ENCODE data around the gene PRM3. TPM values are rescaled to one million over a fixed set of nuclear protein-coding genes. Genes with fewer than 3 reads are reported as not detected.

The PRM3 gene
- total RNA-seq, 2 experiments from 2014 or later, result not detected

DNA sequence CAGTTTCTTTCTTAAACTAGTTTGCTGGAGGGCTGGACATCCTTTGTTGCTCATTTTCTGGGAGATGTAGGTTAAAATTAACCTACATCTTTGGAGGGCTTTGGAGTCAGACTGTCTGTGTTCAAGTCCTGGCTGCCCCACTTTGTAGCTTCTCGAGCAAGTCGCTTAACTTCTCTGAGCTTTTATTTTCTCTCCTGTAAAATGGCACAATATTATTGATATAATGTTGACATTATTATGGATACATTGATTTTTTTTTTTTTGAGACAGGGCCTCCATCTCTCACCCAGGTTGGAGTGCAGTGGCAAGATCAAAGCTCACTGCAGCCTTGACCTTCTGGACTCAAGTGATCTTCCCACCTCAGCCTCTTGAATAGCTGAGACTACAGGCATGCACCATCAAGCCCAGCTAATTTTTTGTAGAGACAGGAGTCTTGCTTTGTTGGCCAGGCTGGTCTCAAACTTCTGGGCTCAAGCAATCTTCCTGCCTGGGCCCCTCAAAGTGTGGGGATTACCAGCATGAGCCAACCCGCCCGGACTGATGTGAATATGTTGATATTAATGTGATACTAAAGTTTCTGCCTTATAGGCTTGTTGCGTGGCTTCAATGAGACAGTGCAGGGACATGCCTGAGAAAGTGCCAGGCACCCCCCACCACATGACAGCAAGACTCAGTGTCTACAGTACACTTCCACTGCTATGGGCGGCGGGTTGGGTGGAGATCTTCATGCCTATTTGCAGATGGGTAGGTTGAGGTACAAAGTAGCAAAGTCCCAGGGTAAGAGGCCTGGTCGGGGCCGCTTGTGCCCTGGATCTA, 40.3 kb upstream of the PRM3 start:
- intact Hi-C loops (cut with micrococcal nuclease), result loop anchor here (5.0 kb wide), 1 partner anchor 39 kb away; no protein-coding TSS in a partner anchor
- H3K27me3 Mint-ChIP-seq, result no peaks in the 10 kb centered on the region
- DNase-seq, result no peak
- H3K4me3 Mint-ChIP-seq, result no peak overlapping the region
- no peaks in the 10 kb centered on the region for H3K36me3 Mint-ChIP-seq (ENCODE audit: low read depth)
- no peaks in the 10 kb centered on the region for H3K9me3 Mint-ChIP-seq
- CTCF ChIA-PET, result interaction anchor here (1.4 kb wide), 1 partner anchor 30 kb away, joined by 3 read pairs; no protein-coding TSS in a partner anchor
- ATAC-seq, result no peak
- TF ChIP-seq, protein P1, sequence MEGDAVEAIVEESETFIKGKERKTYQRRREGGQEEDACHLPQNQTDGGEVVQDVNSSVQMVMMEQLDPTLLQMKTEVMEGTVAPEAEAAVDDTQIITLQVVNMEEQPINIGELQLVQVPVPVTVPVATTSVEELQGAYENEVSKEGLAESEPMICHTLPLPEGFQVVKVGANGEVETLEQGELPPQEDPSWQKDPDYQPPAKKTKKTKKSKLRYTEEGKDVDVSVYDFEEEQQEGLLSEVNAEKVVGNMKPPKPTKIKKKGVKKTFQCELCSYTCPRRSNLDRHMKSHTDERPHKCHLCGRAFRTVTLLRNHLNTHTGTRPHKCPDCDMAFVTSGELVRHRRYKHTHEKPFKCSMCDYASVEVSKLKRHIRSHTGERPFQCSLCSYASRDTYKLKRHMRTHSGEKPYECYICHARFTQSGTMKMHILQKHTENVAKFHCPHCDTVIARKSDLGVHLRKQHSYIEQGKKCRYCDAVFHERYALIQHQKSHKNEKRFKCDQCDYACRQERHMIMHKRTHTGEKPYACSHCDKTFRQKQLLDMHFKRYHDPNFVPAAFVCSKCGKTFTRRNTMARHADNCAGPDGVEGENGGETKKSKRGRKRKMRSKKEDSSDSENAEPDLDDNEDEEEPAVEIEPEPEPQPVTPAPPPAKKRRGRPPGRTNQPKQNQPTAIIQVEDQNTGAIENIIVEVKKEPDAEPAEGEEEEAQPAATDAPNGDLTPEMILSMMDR (IDR thresholded peaks at IDR 0.05), result no peak
- POLR2A ChIA-PET, result interaction anchor here (0.6 kb wide), 1 partner anchor 1001 kb away, joined by 3 read pairs; no protein-coding TSS in a partner anchor
- no peak overlapping the region for H3K27ac Mint-ChIP-seq
- H3K4me1 Mint-ChIP-seq (ENCODE audit: low read depth), result peaks cover 42% of the 10 kb centered on the region

DNA sequence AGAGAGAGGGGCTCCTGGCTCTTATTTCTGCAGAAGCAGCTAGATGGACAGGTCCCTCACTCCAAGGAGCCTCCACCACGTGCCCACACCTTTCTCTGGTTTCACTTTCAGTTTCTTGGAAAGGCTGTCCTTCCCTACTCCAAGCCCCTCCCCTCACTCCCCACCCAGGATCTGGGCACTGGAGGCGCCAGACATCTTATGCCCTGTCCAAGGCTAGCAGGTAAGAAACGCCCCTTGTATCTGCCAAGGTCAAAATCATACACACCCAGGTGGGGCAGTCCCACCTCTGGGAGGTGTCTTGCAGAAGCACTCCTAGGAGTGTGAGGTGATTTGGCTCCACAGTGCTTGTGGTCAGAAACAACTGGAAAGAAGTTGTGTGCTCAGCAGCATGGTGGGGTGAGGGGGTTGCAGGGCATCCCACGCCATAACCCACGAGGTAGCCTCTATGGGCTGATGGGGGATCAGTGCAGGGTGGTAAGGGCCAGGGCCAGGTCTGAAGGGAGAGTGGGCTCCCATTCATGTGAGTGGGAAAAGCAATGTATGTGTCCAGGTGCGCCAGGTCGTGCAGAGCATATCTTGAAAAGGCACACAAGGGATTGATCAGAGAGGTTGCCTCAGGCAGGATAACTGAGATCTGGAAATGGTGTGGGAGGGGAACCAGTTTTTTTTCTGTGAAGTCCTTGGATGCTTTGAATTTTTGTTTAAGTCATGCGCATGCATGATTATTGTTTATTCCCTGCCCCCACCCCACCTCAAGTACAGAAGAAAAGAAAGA, 39.5 kb upstream of the PRM3 start:
- Mint-ChIP-seq H3K4me1 (ENCODE audit: low read depth) (peaks cover 44% of the 10 kb centered on the region), H3K36me3 (ENCODE audit: low read depth) (no peaks in the 10 kb centered on the region), H3K27me3 (no peaks in the 10 kb centered on the region), H3K9me3 (no peaks in the 10 kb centered on the region), H3K4me3 (no peak overlapping the region), H3K27ac (no peak overlapping the region)
- ChIA-PET CTCF (interaction anchor here (1.2 to 1.4 kb wide), 3 partner anchors 8 to 43 kb away, joined by 3 to 4 read pairs (median 3); no protein-coding TSS in a partner anchor), POLR2A (interaction anchor here (0.6 to 2.8 kb wide), 8 partner anchors 12 to 1000 kb away, joined by 3 to 19 read pairs (median 4); partner anchors contain the start of gene SOCS1)
- ATAC-seq (peak; percentile 22), DNase-seq (peak; percentile 31)
- intact Hi-C loops (cut with micrococcal nuclease), result loop anchor here (5.0 kb wide), 1 partner anchor 39 kb away; no protein-coding TSS in a partner anchor
- TF ChIP-seq, protein P1 (IDR thresholded peaks at IDR 0.05), result no peak

DNA sequence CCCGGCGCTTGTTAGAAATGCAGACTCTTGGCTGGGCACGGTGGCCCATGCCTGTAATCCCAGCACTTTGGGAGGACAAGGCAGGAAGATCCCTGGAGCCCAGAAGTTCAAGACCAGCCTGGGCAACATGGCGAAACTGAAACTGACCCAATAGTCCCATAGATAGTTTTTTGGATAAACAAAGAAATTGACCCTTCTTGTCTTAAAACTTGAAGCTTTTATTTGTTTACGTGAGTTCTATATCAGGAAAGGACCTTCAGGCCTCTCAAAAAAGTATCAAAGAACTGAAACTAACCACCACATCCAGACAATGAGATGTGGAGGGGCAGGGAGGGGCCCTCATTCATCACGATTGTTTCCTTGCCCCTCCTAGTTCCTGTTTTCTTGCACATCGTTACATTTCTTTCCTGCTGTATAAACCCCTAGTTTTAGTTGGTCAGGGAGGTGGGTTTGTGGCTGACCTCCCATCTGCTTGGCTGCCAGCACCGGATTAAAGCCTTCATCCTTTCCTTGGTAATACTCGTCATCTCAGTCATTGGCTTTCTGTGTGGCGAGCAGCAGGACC, 37.6 kb upstream of the PRM3 start:
- Mint-ChIP-seq H3K27ac (peak overlapping the region; percentile 81), H3K9me3 (no peaks in the 10 kb centered on the region), H3K4me3 (peak overlapping the region; percentile 32), H3K4me1 (ENCODE audit: low read depth) (peaks cover 44% of the 10 kb centered on the region), H3K27me3 (no peaks in the 10 kb centered on the region), H3K36me3 (ENCODE audit: low read depth) (no peaks in the 10 kb centered on the region)
- TF ChIP-seq, protein P1 (IDR thresholded peaks at IDR 0.05), result no peak
- ChIA-PET POLR2A (interaction anchor here (0.6 to 2.8 kb wide), 7 partner anchors 8 to 653 kb away, joined by 3 to 19 read pairs (median 4); partner anchors contain the start of gene SOCS1), CTCF (interaction anchor here (1.3 to 1.4 kb wide), 2 partner anchors 45 to 47 kb away, joined by 3 to 4 read pairs; no protein-coding TSS in a partner anchor)
- intact Hi-C loops (cut with micrococcal nuclease), result loop anchor here (5.0 kb wide), 1 partner anchor 41 kb away; no protein-coding TSS in a partner anchor
- peak; percentile 70 for DNase-seq
- ATAC-seq, result peak; percentile 55

DNA sequence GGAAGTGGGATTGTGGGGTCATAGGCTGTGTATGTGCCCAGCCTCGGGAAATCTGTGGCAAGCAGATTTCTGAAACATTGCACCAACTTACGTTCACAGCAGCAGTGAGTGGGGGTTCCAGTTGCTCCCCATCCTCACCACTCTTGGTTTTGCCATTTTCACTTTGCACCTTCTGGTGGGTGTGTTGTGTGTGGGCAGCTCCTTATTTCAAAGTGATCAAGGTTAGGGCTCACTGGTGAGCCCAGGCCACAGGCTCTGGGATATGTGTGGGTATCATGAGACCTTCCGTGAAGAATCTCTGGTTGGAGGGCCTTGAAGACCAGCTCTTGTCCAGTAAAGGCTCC, 37.2 kb upstream of the PRM3 start:
- Mint-ChIP-seq H3K27me3 (no peaks in the 10 kb centered on the region), H3K4me1 (ENCODE audit: low read depth) (peaks cover 44% of the 10 kb centered on the region), H3K36me3 (ENCODE audit: low read depth) (no peaks in the 10 kb centered on the region), H3K4me3 (no peak overlapping the region), H3K27ac (peak overlapping the region; percentile 81), H3K9me3 (no peaks in the 10 kb centered on the region)
- ATAC-seq (no peak), DNase-seq (no peak)
- POLR2A ChIA-PET, result interaction anchor here (0.6 to 2.8 kb wide), 5 partner anchors 9 to 653 kb away, joined by 3 to 19 read pairs (median 4); partner anchors contain the start of gene SOCS1
- intact Hi-C loops (cut with micrococcal nuclease), result loop anchor here (5.0 kb wide), 1 partner anchor 42 kb away; no protein-coding TSS in a partner anchor
- CTCF ChIA-PET, result interaction anchor here (1.4 kb wide), 1 partner anchor 48 kb away, joined by 3 read pairs; no protein-coding TSS in a partner anchor
- TF ChIP-seq, protein P1 (IDR thresholded peaks at IDR 0.05), result no peak

Measured in activated CD8-positive, alpha-beta T cell treated with anti-CD3 and anti-CD28 coated beads for 36 hours (primary cell).